ENCODE measurements around the gene ELK1. TPM values are rescaled to one million over a fixed set of nuclear protein-coding genes. Genes with fewer than 3 reads are reported as not detected.
A peak's percentile ranks its signal among the peaks of the same experiment; 100 is the strongest.

ELK1 gene
- total and polyA plus RNA-seq, 2 experiments from 2014 or later = 20.6 to 36.6 TPM

- H3K4me3 ChIP-seq = no peak overlapping the region
- TF ChIP-seq, protein P1, sequence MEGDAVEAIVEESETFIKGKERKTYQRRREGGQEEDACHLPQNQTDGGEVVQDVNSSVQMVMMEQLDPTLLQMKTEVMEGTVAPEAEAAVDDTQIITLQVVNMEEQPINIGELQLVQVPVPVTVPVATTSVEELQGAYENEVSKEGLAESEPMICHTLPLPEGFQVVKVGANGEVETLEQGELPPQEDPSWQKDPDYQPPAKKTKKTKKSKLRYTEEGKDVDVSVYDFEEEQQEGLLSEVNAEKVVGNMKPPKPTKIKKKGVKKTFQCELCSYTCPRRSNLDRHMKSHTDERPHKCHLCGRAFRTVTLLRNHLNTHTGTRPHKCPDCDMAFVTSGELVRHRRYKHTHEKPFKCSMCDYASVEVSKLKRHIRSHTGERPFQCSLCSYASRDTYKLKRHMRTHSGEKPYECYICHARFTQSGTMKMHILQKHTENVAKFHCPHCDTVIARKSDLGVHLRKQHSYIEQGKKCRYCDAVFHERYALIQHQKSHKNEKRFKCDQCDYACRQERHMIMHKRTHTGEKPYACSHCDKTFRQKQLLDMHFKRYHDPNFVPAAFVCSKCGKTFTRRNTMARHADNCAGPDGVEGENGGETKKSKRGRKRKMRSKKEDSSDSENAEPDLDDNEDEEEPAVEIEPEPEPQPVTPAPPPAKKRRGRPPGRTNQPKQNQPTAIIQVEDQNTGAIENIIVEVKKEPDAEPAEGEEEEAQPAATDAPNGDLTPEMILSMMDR (IDR thresholded peaks at IDR 0.05; ENCODE audit: low read depth, low read length) = no peak
- H3K4me1 ChIP-seq (ENCODE audit: low read depth) = no peaks in the 10 kb centered on the region
- DNase-seq (ENCODE audit: low read depth in 1 of 2, low spot score in 1 of 2) = no peak
- H3K27ac ChIP-seq = no peak overlapping the region
- no peaks in the 10 kb centered on the region for H3K9me3 ChIP-seq (ENCODE audit: low read depth)
- H3K27me3 ChIP-seq = peaks cover 3% of the 10 kb centered on the region
- H3K36me3 ChIP-seq = no peaks in the 10 kb centered on the region
Measured at GRCh38 chrX:47625365-47625764, 25.0 kb downstream of the ELK1 start.

DNA sequence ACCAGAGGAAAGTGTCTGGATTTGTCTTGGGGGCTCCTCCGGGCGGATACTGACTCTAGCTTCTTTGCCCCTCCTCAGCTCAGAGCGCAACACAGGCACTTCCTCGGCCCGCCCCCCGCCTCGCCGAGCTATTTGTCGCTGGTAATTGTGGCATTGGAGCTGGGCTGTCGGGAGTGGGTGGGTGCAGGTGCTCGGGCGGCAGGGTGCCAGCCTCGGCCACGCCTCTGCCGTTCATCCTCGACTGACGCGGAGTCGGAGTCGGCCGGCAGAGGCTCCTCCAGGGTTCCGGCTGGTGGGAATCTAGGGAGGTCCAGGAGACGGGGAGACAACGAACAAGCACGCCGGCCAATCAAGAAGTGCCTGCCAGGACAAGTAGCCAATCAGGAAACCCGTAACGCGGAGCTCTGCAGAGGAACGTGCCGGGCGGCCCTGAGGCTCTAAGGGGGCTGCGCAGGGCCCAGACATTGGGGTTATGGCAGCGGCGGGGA, 26.8 kb downstream of the ELK1 start:
- Histone ChIP-seq H3K27me3 (peaks cover 8% of the 10 kb centered on the region), H3K4me3 (peak overlapping the region; percentile 15), H3K27ac (no peak overlapping the region), H3K4me1 (ENCODE audit: low read depth) (no peaks in the 10 kb centered on the region), H3K36me3 (no peaks in the 10 kb centered on the region), H3K9me3 (ENCODE audit: low read depth) (no peaks in the 10 kb centered on the region)
- peak; percentile 82 to 84 for DNase-seq (ENCODE audit: low read depth in 1 of 2, low spot score in 1 of 2)
- TF ChIP-seq, protein P1 (IDR thresholded peaks at IDR 0.05; ENCODE audit: low read depth, low read length) = no peak

- TF ChIP-seq, protein P1 (IDR thresholded peaks at IDR 0.05; ENCODE audit: low read depth, low read length) = no peak
- DNase-seq (ENCODE audit: low read depth in 1 of 2, low spot score in 1 of 2) = no peak
- H3K9me3 ChIP-seq (ENCODE audit: low read depth) = no peaks in the 10 kb centered on the region
- H3K4me3 ChIP-seq = no peak overlapping the region
- H3K4me1 ChIP-seq (ENCODE audit: low read depth) = no peaks in the 10 kb centered on the region
- no peaks in the 10 kb centered on the region for H3K36me3 ChIP-seq
- peaks cover 8% of the 10 kb centered on the region for H3K27me3 ChIP-seq
- no peak overlapping the region for H3K27ac ChIP-seq
Measured at GRCh38 chrX:47621851-47622250, 28.5 kb downstream of the ELK1 start.

DNA sequence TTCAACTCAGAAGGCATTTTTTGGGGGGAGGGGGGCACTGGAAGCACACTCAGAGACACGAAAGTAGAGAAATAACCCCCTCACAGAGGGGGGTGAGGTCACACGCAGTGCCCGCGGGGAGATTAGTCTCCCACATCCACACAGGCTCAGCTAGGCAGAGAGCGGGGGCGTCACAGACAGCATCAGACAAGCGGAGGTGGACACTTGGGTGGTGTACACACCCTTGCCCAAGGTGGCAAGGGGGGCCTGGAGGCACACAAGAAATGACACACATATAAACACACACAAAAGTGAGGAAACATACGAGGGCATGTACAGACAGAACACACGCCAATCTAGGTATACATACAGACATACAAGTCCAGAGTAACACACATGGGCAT, 30.1 kb downstream of the ELK1 start:
- Histone ChIP-seq H3K36me3 (no peaks in the 10 kb centered on the region), H3K4me1 (ENCODE audit: low read depth) (no peaks in the 10 kb centered on the region), H3K4me3 (no peak overlapping the region), H3K27ac (no peak overlapping the region), H3K9me3 (ENCODE audit: low read depth) (no peaks in the 10 kb centered on the region), H3K27me3 (peaks cover 8% of the 10 kb centered on the region)
- no peak for DNase-seq (ENCODE audit: low read depth in 1 of 2, low spot score in 1 of 2)
- TF ChIP-seq, protein P1 (IDR thresholded peaks at IDR 0.05; ENCODE audit: low read depth, low read length) = no peak

- peak; percentile 88 to 90 for DNase-seq (ENCODE audit: low read depth in 1 of 2, low spot score in 1 of 2)
- Histone ChIP-seq H3K9me3 (ENCODE audit: low read depth) (no peaks in the 10 kb centered on the region), H3K27me3 (peaks cover 8% of the 10 kb centered on the region), H3K27ac (no peak within 1 kb of the TSS), H3K36me3 (no peaks in the 10 kb centered on the region), H3K4me1 (ENCODE audit: low read depth) (no peaks in the 10 kb centered on the region), H3K4me3 (no peak within 1 kb of the TSS)
- TF ChIP-seq, protein P1 (IDR thresholded peaks at IDR 0.05; ENCODE audit: low read depth, low read length) = no peak
Measured at GRCh38 chrX:47619486-47620302, 30.7 kb downstream of the ELK1 start, which contains the start of gene SYN1. SYN1 (minus strand) TSS chrX:47619857; CDS start chrX:47619728, 129 bp downstream.
